GM20431 (cell line): Measurements from ENCODE around the gene LRFN4.

Experiments used
- in situ Hi-C: fragments of 300-500 bp; cut with MseI, MboI; formaldehyde crosslinking; loops from one replicate; pipeline ENCODE4 v1.15.0; 2020; ENCODE audit warnings: low sequenced_read_pairs; ENCODE audit not compliant: unreplicated experiment

LRFN4 gene

GRCh38 chr11:66855574-66856495 lies 1.0 kb upstream of the LRFN4 start:
- in situ Hi-C loops: no loop called here

- in situ Hi-C loops: no loop called here
Measured at GRCh38 chr11:66857234-66857926, 516 bp downstream of the LRFN4 start.

GRCh38 chr11:66857927-66858185 lies 992 bp downstream of the LRFN4 start:
- in situ Hi-C loops: no loop called here

GRCh38 chr11:66858186-66858938 lies 1.5 kb downstream of the LRFN4 start:
- in situ Hi-C loops: no loop called here

- in situ Hi-C loops: no loop called here
Measured at GRCh38 chr11:66858939-66859685, 2.2 kb downstream of the LRFN4 start.

GRCh38 chr11:66859686-66860448 lies 3.0 kb downstream of the LRFN4 start:
- in situ Hi-C loops: no loop called here

DNA sequence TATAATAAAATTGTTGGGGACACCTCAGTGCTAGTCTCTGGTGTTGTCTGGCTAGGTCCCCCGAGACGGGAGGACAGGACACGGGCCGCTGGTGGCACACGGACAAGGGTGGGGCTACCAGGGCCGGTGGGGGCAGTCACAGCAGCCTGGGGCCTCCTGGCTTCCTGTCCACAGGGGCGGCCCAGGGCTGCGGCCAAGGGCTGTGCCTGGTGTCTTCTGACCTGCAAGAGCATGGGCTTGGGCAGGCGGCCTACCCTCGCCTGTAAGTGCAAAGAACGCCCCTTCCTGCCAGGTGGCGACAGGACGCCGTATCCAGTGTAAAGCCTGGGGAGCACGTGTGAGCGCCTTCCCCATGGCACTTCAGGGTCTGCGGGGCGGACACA lies 3.6 kb downstream of the LRFN4 start:
- in situ Hi-C loops: no loop called here

GRCh38 chr11:66861038-66861773 lies 4.3 kb downstream of the LRFN4 start:
- in situ Hi-C loops: no loop called here

GRCh38 chr11:66861774-66862558 lies 5.1 kb downstream of the LRFN4 start:
- in situ Hi-C loops: no loop called here

DNA sequence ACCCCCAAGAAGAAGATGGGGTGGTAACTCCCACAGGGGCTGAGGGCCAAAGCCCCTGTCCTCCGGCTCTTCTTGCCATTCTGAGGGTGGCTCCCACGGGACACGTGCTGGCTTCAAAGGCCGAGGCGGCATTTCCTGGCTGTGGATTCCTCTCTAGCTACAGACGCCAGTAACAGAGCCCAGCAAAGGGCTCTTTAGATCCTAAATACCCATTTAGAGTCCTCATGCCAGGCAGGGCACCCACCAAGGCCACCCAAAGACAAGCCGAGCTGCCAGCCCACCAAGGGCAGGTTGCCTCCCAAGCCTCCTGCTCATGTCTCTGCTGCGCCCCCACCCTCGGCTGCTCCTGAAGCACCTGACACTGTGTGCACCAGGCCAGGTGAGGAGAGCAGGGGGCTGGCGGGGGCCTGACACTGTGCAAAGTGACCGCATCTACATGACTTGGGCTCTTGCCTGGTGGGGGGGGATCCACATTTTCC lies 5.7 kb downstream of the LRFN4 start:
- in situ Hi-C loops: no loop called here

DNA sequence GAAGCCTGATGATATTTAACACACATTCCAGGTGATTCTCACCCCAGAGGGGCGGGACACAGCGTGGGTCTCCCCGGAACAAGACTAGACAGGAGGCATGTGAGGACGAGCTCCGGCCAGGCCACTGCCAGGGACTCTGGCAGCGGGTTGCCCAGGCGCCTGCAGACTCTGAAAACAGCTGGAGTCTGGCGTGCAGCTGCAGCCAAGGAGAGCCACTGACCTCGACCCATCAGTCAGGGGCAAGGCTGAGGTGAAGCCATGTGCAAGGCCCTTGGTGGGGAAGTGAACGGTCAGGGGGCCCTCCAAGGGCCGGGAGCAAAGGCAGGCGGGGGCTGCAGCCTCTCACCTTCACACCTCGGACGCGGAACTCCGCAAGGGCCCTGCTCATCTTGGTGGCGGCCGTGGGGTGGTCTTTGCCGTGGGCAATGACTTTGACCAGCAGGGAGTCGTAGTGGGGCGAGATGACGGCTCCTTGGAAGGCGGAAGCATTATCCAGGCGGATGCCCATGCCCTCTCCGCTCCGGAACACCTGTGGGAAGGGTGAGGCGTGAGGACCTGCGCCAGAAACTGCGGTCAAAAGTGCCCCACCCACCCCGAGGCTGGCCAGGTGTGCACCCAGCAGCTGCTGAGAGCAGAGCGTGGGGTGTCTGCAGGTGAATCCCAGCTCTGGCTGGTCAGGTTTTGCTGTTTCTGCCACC lies 6.7 kb downstream of the LRFN4 start:
- in situ Hi-C loops: no loop called here

DNA sequence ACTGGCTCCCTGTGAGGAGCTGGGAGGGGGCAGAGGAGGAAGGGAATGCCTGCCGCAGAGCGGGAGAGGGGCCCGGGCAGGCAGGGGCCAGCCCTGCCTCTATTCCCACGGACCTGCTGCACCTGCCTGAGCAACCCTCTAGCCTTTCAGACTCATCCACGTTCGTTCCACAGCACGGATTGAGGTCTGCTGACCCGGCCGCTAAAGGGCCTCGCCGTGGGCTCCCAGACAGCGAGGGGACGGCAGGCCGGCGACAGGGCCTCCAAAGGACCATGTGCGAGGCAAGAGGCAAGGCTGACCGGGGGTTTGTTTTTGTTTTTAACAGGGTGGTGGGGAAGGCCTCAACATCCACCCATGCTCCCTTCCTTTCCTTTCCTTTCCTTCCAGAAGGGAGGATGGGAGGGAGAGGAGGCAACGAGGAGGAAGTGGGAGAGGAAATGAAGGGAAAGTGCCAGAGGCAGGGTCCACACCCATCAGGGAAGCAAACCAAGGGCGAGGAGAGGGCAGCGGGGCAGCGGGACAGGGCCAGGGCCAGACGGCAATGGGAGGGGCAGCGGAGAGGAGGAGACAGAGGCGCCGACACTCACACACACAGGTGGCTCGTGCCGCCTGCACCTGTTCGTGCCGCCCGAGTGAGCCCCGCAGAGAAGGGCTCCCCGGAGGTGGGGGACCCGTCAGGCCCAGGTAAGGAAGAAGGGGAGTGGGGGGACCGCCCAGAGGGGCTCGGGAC lies 7.5 kb downstream of the LRFN4 start:
- in situ Hi-C loops: no loop called here

DNA sequence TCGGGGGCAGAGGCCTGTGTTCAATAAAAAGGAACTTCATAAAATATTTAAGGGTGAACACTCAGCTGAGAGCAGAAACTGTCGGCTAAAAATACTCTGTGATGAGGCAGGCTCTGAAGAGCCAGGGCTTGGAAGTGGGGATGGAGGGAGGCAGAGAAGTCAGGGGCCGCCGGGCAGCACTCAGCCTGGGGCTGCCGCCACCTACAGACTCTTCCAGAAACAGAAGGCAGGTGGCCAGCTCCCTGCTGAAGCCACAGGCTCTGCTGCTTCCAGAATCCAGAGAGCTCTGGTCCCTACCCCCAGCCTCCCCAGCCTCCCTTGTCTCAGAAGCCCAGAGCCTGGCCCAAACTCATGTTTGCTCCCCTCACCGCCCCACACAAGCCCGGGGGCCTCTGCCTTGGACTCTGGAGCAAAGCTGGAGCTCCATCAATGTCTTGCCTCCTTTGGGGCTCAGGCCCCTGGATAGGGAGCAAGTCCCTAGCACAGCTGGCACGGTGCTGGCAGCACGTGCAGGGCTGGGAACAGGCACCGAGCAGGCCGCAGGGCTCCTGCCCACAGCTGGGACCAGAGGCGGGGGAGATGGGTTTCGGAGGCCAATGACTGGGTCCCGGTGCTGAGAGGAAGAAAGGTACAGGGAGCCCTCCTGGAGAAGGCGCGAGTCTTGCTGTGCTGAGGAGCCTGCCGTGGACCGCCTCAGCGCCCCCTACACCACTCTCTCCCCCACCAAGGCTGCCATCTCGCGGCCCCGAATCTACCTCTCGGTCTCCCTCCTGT lies 8.2 kb downstream of the LRFN4 start:
- in situ Hi-C loops: no loop called here

DNA sequence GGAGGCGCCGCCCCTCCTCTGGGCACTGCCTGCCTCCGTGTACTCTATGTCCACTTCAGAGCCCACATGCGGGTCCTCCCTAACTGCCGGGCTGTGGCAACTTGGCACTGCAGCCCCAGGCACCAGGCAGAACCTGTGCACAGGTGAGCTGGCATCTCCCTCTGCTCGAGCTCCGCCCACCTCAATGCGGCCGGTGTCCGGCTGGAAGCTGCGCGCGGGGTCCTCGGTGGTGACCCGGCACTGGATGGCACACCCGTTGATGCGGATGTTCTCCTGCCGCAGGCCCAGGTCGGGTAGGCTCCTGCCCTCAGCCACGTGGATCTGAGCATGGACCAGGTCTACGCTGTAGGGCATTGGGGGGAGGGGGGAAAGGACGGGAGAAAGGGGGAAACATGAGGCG lies 9.1 kb downstream of the LRFN4 start:
- in situ Hi-C loops: no loop called here

DNA sequence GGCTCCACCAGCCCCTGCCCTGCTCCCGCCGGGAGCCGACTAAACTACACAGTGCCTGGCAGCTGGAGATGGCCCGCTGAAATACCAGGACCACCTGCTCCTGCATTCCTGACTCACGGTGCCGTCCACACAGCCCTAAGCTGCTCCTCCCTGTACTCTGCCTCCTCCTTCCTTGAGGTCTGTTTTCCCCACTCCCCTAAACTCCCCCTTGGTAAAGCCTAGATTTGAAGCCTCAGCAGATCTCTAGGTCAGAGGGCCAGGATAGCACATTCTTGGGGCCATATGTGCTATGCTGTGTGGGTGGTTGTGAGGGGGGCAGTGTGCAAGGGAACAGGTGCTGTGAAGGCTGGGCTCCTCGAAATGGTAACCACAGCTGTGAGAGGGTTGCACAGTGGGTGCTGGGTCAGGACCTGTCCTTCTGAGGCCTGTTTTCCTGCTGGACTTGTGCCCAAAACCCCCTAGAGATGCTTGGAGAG lies 9.7 kb downstream of the LRFN4 start:
- in situ Hi-C loops: no loop called here

GRCh38 chr11:66867425-66868040 lies 10.7 kb downstream of the LRFN4 start:
- in situ Hi-C loops: no loop called here
